Epithelial cell of proximal tubule (primary cell): ENCODE data around the gene H6PD. TPM values are rescaled to one million over a fixed set of nuclear protein-coding genes. Genes with fewer than 3 reads are reported as not detected.
A peak's percentile ranks its signal among the peaks of the same experiment; 100 is the strongest.

Experiments used
- DNase-seq: peaks from one replicate; pipeline ENCODE4 v3.0.0-alpha.2; 2011; ENCODE audit warnings: low read depth
- H3K4me3 ChIP-seq: 2 replicates; pipeline ENCODE4 v1.5.1; 2011; ENCODE audit warnings: low read depth, mild to moderate bottlenecking, low read length
- CTCF ChIP-seq: conservative IDR thresholded peaks from 2 replicates; pipeline ENCODE4 v1.5.1; 2012; ENCODE audit warnings: low read depth, mild to moderate bottlenecking, low read length
- total RNA-seq: library from RNA; depleted of rRNA; stranded (reverse); fragments of >200 nt; gene quantifications from 2 replicates; pipeline ENCODE4 v1.2.3, GENCODE V29; 2015

H6PD gene
- total RNA-seq, 1 donor from 2014 or later = 10.7 TPM

GRCh38 chr1:9292361-9293240 is 58.0 kb downstream of the H6PD start, which contains the start of gene SPSB1:
Gene SPSB1, plus strand, starts transcription at chr1:9292894. Its CDS starts 62,998 bp downstream, at chr1:9355892.
- DNase-seq = no peak
- peak within 1 kb of the TSS; percentile 87 for H3K4me3 ChIP-seq
- TF ChIP-seq CTCF = no peak

GRCh38 chr1:9293241-9293532 is 58.6 kb downstream of the H6PD start:
- no peak for TF ChIP-seq CTCF
- H3K4me3 ChIP-seq = peak overlapping the region; percentile 87
- no peak for DNase-seq

- TF ChIP-seq CTCF = no peak
- peak overlapping the region; percentile 87 for H3K4me3 ChIP-seq
- DNase-seq = no peak
Observed at GRCh38 chr1:9293533-9294404, 59.2 kb downstream of the H6PD start.

GRCh38 chr1:9294405-9294773 is 59.8 kb downstream of the H6PD start:
- TF ChIP-seq CTCF = no peak
- peak overlapping the region; percentile 87 for H3K4me3 ChIP-seq
- DNase-seq = peak; percentile 52

GRCh38 chr1:9294910-9295636 is 60.5 kb downstream of the H6PD start:
- H3K4me3 ChIP-seq = peak overlapping the region; percentile 87
- no peak for DNase-seq
- peak; percentile 28 for TF ChIP-seq CTCF

GRCh38 chr1:9295884-9296283 is 61.3 kb downstream of the H6PD start:
- H3K4me3 ChIP-seq = no peak overlapping the region
- no peak for TF ChIP-seq CTCF
- DNase-seq = no peak
